Hematopoietic multipotent progenitor cell treated with erythropoietin and hydrocortisone succinate and interleukin-3 and kit ligand, for 4 days (in vitro differentiated cells): Measurements from ENCODE around the gene FYN.

ENCODE experiments used
- DNase-seq: peaks from one replicate; pipeline ENCODE4 v3.0.0-alpha.2; 2015

The FYN gene

DNA sequence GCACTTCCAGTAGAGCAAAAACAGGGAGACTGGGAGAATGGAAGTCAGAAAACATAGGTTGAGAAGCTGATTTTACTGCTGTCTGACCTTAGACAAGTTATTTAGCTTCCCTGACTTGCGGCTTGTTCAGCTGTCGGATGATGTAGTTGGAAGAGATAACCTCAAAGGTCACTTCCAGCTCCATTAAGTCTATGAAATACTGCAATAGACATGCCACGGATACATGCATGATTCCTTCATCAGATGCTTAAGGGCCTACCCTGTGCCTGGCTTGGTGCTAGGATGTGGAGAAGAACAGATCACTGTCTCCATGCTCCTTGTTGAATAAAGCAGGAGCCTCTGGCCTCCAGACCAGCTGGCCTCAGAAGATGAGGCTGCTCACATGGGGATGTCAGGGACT lies 43.7 kb downstream of the FYN start:
- no peak for DNase-seq

DNA sequence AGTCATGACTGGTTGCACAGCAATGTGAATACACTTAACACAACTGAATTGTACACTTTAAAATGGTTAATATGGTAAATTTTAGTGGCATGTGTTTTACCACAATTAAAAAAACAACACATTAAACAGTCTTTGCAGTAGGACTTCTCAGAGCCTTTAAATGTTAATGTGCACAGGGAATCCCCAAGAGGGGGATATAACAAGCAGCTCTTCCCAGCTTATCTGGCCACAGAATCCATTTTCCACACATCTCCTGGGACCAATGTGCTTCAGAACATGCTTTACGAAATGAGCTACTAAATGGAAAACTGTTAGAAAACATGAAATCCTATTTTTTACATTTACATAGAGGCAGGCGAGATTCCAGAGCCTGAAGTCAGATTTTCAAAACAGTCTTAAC lies 44.4 kb downstream of the FYN start:
- no peak for DNase-seq

DNA sequence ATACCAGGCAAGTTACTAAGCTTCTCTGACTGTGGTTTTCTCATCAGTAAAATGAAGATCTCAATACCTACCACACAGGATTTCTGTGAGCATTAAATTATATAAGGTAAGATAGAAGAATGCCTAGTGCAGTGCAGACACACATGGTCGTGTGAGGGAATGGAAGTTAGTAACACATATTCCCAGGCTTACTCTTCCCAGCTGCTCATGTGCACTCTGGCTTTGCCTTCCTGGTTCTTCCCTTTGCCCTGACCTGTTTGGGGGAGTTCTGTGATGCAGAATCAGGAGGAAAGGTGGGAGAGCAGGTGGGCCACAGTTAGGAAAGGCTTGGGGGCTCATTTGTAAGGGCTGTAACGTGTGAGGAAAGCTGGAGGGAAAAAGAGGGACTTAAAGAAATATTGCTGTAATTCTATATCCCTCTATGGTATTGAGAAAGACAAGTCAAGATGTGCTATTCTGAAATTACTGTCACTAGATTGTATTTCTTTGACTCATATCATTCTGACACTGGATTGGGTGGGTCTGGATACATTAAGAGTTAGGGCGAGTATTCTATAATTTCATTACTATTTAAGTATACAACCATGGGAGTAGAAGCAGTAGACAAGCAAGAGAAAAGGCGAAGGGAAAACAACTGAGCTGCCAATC lies 47.7 kb downstream of the FYN start:
- DNase-seq, result no peak

DNA sequence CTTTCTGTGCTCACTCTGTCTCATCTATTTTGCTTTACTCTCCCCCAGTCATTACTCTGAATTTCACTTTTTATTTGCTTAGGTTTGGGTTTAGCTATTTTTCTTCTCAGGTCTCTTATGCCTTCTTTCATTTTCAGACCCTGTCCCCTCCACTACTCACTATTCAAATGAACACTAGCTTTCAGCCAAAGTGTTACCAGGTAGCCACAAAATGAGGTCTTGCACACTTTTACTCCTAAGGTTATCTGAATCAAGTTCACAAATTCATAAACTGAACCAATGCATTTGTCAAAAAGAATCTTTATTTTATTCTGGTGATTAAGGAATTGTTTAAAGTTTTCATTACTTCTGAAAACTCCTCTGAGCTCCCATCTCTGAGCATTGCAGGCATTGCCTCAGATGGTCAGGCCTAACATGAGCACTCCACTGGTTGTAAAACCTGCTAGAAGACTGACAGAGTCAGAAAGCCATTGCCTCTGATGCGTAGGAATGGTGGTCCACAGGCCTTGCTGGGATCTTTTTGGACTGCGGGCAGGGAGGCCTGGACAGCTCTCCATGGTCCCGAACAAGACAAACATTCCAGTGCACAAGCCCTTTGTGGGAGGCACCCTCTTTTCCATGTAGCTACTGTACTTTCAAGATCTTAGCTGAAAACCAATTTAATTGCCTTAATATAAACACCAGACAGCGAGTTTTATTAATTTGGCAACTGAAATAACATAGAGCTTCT lies 48.5 kb downstream of the FYN start:
- DNase-seq, result no peak

DNA sequence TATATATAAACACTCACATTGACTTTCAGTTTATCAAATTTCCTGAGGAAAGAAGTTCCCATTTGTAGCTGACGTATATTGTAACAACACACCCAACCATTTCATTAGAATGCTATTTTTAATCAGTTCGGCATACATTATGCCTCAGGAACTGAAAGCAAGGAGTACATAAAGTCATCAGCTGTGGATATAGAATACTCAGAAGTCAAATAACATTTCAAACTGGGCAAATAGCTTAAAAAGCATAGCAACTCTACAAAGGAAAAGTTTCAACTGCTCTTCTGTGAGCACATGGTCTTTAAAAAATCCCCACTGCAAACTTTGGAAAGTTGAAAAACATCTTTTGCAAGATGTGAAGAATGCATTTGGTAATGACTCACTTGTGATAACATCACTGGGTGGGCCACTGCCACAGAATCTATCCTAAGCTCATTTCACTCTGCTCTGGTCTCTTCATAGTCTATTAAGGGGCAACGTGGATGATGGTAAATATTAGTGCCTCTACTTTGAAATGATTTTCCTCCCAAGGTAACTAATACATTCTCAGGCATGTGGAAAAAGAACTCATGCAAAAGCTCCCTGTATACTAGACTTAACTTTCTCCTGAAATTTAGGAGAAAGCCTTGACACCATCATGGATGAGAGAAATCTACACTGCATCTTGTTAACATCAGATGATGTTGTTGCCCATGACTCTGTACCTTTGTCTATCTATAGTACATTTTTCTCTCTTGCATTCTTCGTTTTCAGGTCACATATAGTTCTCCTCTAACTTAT lies 49.2 kb downstream of the FYN start:
- peak; percentile 60 for DNase-seq

DNA sequence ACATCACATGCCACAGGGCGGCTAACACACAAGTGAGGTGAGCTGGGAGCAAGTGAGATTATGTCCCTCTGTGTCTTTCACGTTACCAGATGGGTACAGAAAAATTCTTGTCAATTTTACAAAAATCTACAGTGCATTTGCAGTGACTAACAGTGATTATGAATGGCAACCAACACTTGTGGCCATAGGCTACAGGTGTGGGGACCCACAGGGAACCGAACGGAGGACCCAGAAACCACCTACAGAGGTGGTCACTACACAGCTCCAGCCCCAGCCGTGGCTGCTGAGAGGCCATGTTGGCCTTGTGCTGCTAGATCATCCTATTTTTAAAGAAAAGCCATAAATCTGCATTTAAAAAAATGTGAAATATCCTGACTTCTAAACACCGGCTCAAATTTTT lies 50.2 kb downstream of the FYN start:
- DNase-seq, result no peak

DNA sequence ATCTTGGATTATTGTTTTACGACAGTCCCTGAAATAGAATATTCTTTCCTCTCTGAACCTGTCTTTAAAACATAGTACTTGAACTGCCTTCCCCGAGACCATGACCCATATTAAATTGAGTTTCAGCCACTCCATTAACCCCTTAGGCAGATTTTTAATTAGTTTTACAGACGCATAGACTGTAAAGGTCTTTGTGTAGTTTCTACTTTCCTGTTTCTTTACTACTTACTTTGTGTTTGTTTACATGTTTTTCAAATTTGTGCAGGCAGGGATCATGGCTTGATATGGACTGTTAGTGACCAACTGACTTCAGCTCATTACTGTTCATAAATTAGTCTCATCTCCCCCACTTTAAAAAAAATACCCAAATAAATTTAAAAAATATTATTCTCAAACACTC lies 53.8 kb downstream of the FYN start:
- DNase-seq, result no peak

DNA sequence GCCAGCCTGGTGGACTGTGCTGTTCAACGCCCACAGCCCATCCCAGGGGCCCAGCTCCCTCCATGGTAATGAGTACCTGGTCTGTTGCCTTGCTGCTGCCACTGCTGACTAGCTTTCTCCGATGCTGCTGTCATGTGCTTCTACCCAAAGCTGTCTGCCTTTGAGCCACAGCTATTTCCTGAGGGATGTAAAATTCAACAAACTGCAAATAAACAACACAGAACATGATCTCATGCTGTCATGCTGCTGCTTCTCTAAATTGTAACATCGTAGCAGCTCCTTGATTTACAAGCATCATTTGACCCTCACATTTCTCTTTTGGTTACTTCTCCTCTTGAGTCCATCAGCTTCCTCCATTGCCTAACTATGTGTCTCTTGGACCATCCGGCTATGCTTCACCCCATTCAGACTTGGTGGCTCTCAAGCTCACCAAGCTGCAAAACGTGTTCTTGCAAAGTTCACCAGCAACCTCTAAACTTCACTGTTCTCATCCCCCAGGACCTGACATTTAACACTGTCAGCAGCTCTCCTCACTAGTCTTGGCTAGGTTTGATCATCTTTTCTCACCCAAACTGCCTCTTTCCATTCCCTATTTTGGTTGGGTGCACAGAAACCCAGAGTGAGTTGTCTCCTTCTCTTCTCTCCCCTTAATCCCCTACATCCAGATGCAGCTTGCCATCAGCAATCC lies 54.6 kb downstream of the FYN start:
- DNase-seq, result no peak

DNA sequence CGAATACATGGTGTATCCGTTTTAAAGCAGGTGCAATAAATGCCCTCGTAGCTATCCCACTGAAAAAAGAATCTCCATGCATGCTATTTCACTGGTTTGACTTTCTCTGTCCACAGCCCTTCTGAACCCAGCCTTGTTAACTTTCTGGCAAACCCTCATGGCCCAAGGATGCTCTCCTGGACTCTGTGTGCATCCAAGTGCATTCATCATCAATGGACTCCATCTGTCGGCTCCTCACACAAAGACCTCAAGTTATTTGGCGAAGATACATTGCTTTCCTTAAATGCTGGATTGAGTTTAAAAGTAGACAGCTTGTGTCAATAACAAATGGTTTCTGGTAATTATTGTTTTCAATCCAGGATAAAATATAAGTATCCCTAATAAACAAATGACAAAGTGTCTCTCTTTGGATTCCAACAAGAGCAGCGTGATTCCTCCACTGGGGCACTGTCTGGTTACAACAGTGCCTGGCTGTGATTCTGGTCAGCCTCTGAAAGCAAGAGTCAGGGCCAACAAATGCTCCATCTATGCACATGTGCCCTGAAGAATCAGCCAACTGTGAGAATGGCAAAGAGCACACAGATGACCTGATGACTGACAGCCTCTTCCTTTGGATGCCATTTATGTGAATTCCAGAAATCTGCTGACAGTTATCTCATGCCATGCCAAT lies 55.7 kb downstream of the FYN start:
- DNase-seq, result no peak

DNA sequence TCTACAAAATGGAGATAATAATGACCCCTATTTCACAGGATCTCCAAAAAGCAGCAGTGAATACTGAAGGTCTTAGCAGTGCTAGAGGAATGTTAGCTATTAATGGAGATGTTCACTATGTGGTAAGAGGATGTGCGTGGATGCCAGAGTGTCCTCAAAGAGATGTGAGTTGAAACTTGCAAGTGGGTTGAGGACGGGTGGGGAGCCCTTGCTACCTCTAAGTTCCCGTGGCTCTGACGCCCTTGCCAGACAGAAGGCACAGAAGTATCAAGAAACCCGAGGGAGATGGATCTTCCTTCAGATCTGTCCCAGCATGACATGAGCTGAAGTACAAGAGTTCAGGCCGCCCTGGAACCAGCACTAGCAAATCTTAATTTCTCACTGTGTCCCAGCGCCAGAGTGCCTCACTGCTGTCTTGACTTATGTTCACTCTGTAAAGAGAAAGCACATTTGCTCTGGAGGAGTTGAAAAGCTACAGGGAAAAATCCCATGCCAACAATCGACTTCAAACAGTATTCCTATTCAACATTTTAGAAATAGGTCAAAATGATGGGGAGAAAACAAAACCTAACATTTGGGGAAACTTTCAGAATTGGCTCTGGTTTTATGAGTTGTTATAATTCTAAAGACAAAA lies 59.5 kb downstream of the FYN start:
- no peak for DNase-seq

DNA sequence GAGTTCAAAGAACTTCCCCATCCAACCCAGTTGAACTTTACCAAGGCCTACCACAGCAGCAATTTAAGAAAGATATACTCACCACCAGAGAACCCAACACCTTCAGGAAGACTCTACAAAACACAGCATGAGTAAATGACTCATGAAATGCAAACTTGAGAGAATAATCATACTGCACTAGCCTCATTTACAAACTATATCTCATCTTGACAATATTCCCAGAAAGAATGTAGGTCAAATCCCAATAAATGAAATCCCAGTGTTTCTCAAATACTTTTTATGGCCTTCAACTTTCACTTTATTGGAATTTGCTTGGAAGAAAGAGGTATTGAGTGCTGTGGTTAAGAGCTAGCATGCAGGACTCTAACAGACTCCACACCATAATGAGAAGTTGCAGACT lies 60.0 kb downstream of the FYN start:
- no peak for DNase-seq

DNA sequence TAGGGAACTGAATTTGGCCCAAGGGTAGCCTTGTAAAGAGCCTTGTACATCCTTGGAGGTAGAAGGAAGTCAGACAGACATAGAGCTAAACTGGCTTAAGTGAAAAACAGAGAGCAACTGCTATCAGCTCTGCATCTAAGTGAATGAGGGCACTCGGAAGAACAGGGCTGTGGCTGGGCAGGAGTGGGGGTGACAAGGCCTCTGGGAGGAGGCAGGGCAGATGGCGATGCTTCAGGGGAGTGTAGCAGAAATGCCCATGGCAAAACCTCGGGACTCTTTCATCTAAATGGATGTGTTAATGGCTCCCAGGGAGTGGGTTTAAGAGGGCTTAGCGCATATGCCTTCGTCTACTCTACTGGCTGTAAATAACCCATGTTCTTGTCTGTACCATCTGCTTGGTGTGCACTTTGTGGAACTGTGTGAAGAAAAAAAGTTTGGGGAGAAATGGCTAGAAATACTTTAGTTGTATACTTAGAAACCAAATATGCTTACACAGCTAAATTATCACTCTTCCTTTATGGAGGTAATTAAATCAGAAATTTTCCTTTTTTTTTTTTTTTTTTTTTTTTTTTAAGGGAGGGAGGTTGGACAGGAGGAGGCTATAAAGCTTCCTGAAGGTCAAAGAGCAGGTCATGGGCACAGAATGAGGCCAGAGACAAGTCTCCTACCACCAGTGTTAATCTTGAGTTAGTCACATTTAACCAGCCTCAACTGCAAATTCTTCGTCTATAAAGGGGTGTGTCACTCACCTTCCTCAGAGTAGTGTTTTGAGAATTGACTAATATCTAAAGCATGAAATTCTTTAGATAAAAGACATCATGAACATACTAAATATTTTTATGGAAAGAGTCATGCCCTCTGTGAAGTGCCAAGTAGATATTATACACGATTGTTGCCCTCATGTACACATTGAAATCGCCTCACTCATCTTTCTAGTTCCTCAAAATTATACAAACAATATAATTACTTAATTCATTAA lies 60.9 kb downstream of the FYN start:
- DNase-seq, result no peak

DNA sequence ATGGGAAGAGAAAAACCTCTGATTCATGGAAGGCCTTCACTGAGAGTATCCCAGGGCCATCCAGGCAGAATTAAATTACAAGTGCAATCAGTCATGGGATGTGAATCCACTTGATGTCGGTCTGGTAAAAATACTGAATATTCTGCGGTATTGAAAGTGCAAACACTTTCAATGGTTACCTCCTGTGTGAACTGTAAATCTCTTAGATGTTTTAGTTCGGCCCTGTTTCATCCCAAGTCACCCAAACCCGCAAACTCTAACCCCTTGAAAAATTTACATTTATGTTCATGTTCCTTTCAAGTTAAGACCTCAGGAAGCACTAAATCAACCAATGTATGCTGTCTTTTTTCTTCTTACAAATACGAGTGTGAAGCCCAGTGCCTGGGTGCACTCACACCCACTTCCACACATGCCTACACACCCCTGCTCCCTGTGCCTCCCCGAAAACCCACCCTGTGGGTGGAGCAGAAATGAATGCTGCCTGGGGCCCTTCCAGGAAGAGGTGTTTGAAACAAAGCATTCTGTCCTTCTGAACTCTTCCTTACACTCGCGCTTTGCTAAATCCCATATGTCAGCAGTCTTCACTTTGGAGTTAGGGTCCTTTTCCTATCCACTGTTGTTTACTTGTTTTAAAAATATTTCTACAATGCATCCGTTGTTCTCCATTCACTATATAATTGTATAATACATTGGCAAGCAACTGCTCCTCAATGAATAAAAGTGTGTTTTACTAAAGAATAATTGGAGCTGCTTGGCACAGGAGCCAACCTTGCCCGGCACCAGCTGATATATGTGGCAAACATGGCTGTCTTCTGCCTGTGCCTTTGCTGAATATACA lies 62.7 kb downstream of the FYN start:
- DNase-seq, result no peak

DNA sequence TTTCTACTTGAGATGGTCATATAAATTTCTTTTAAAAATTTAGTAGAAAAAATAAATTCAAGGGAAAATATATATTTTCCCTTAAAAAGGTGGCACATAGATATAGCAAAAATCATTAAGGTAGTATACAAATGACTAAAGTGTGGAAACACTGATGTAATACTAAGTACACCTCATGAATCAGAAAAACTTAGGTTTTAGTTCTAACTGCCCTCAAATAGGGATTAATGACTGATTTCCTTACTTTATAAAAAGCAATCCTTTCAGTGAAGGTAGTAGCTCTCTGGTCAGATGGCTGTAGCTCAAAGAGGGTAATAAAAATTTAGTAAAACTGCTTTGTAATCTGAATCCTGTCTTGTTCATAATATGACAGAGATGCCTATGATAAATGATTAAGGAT lies 63.5 kb downstream of the FYN start:
- no peak for DNase-seq

DNA sequence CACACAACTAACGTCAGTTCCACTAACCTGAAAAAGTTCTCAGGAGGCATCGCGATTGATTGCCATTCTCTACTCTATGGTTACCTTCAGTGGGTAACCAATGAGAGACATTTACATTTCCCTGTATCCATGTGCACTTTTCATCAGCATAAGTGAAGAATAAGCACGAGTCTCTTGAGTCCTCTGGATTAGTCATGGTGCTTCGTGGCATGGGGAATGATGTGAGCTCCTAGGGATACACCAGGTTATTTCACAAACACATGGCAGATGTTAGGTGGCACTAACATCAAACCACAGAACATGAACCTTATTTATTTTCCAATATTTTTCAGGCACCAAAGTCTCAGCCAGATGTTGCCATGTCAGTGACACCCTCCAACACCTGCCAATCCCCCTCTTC lies 64.0 kb downstream of the FYN start:
- DNase-seq, result no peak

DNA sequence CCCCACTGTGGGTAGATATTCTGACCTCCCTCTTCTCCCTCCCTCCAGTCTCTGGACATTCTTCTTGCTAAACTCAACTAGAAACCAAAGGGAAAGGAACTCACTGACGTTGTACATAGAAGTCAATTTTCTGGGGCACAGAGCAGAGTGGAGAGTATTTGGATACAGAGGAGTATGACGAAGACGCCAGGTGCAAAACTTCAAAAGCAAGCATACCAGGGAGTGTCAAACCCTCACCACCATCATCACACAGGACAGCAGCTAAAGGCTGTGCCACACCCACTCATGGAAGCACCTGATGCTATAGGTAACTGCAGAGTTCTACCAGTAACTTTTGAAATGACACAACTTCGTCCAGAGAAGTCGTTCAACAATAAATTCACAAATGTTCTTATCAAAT lies 64.8 kb downstream of the FYN start:
- no peak for DNase-seq

DNA sequence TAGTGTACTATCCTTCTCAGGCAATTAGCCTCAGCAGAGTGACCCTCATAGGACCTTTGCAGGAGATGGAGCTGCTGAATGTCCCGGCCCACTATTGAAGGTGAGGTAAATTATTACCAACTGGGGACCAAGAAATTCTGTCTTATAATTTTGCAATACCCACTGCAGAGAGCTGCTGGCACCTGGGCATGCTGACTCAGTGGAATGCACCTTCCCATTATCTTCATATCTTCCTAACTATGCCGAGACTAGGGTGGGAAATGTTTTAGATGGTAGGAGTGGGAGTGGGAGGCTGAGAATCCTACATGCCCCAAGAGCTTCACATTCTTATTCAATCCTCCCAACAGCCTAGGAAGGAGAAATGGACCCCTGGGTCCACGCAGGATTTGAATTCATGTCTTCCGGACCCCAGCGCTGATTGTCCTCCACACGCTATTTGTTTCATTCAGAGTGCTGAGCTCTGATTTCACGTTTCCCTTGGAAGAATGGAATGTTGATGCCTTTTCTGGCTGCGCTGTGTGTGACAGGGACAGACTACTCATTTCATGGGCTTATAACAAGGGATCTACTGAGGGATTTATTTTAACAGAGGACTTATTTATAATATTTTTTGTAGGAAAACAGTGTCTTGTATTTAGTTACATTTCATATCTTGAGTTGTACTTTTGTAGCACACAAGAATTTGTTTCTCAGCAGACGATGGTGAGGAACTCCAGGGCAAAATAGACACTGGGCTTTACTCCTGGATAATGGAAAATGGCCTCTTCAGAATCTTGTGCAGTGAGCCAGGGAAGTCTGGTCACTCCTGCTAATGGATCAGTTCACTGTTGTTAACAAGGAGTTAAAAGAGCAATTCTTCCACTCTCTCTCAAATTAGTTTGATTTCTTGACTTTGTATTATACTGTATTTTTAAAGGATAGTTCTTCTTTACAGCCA lies 66.4 kb downstream of the FYN start:
- no peak for DNase-seq

DNA sequence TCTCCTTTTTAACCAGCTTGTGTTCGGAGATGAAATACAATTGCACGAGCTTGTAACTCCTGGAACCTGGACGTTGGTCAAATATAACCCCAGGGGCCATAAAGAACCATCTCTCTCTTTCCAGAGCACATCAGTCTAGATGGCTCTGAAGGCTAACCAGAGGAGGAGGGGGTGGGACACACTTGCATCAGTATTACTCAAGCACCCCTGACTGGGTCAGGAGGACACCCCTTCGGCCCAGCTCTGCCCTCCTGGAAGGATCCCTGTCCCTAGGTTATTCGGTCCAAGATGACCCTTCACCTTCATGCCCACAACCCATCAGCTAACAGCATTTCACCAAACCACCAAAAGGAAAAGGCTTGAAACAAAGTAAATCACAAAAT lies 67.1 kb downstream of the FYN start:
- no peak for DNase-seq

DNA sequence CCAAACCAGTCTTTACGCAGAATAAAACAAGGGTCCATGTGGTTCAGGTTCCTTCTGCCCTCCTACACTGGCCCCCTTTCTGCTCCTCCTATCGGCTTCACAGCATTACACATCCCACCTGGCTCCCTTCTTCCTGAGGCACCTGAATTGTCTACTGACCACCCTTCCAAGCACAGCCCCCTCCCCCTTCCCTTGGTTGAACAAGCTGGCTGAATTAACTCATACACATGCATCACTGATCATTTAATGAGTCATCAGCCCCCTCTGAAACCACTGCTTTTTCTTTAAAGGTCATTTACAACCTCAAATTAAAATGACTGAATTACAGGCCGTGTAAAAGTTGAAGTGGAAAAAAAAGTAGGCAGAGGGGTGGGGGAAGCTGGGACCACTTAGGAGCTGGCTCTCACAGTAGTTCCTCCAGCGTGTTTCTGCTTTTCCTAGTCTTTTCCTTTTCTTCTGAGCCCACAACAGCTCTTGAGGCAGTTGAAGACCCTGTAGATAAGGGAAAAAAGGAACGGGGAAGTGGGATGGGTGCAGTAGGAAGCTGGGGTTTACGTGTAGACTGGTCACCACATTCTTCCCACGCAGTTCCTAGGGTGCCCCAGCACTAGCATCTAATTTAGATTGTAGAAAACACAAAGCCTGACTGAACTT lies 67.6 kb downstream of the FYN start:
- peak; percentile 46 for DNase-seq
